NCI-H82 treated with DMSO at 0.1 percent for 48 hours (cell line): ENCODE data around the gene MYBBP1A.

ENCODE experiments used
- DNase-seq: peaks from one replicate; lab custom pipeline; 2025; ENCODE audit not compliant: unreplicated experiment; lab: John Stamatoyannopoulos, UW

MYBBP1A gene

DNA sequence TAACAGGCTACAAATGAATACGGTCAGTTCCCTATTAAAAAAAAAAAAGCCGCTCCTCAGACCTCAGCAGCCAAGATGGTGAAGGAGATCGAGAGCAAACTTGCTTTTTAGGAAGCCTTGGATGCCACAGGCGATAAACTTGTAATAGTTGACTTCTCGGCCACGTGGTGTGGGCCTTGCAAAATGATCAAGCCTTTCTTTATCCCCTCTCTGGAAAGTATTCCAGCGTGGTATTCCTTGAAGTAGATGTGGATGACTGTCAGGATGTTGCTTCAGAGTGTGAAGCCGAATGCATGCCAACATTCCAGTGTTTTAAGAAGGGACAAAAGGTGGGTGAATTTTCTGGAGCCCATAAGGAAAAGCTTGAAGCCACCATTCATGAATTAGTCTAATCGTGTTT lies 16.9 kb upstream of the MYBBP1A start:
- no peak for DNase-seq

DNA sequence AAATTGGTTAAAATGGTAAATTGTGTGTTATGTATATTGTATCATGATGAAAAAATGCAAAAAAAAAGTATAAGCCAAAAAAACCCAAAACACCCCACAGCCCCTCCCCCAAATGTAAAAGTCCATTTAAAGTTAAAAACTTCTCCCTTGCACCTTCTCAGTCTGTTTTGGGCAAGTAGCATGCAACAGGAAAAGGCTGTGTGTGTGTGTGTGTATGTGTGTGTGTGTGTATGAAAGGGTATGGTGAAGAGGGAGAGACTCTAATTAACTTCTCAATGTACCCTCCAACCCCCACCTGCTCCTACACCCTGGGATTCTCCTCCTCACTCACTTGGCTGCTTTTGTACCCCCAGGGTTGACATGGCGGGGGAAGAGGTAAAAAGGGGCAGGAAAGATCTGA lies 14.4 kb upstream of the MYBBP1A start:
- DNase-seq, result no peak

DNA sequence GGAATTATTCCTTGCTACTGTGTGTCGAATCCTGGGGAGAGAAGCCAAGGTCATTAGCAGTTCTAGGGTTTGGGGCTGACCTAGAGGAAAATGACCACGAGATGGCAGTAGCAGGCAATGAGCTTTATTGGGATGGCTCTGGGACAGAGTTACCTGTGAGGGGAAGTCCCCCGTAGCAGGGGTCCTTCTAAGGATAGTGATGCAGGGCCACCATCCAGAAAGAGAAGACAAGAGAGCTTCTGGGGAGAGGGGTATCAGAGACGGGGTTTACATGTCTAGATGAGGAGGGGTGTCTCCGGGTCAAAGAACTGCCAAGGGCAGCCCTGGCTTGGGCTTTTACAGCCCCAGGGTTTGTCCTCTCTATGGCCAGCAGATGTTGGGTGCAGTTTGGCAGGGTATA lies 11.6 kb upstream of the MYBBP1A start:
- DNase-seq, result peak; percentile 73

DNA sequence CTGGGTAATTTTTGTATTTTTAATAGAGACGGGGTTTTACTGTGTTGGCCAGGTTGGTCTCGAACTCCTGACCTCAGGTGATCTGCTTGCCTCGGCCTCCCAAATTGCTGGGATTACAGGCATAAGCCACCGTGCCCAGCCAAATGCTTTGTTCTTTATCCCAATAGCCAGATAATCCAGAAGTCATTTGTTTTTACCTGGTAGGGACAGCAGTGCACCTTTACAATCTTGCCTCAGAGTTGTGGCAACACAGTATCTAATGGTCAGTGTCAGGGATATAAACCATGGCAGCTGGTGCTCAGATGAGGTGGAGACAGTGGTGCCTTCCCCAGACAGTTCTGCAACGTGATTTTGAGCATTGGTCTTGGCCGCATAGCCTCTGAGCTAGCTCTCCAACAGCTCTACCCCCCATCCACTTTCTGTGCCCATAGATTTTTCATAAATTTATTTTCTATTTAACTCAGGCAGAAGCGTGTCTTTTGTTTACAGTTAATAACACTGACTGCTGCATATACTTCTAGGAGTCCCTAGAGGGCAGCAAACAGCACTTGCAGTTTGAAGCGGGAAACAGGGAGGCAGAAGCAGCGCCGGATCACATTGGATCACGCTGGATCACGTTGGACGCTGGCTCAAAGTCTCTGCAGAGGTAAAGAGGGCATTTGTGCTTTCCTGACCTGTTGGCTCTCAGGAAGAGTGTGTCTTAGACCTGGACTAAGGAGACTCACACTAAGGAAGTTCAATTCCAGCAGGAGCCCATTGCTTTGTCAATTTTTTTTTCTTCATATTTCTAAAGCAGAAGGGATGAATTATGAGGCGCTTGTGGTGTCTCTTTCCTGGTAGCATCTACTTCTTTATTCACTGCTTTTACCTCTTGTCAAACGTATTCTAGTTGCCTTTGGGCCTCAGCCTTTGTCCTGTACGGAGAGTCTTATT lies 10.3 kb upstream of the MYBBP1A start:
- DNase-seq, result peak; percentile 79

DNA sequence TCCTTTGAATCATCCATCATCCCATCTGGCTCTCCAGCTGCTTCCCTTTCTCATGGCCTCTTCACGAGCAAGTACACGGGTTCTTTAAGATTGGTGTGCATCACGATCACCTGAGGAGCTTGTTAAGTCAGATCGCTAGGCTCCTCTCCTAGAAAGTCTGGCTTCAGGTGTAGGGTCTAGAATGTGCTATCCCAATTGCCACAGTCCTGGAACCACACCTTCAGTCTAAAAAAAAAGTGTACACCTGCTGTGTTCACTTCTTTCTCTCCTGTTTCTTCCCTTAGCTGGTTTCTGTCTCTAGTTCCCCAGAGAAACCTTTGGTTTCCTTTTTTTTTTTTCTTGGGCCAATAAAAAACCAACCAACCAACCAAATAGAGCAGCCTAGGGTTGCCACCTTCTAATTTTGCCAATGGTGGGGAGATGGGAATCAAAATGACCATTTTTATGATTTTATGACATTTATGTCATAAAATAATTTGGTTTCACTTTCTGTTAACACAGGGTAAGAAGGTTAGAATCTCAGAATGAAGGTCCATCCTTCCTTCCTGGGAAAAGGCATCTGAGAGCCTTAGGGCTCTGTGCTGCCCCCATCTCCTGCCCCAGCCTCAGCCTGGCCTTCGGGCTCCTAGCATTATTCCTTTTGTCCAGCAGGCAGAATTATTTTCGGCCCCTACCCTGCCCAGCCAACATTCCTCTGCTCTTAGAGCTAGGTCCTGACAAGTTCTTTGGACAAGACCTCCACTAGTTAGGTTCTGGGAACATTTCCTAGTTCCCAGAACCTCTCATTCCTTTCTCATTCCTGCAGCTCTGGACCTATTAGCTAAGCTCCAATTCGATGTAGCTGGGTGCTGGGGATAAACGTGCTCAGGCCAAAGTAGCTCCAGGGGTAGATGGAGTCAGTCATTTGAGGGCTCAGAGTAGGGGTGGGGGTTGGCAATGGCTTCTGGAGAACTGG lies 7.1 kb upstream of the MYBBP1A start:
- DNase-seq, result no peak

DNA sequence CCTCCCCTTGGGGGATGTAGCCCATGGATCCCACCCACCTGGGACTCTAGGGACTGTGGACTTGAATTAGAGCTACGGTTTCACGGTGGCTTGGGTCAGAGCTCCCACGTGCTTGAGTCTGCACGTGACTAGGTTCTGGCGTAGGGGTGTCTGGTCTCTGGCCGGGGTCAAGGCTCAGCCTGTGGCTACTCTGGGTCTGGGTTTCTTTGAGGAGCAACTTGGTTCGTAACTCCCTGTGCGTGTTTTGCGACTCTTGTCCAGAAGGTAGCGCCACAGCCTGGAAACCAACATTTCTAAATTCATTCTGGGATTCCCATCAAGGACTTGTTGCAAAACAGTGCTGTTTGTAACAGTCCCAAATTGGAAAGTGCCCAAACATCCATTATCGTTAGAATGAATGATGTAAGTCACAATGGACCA lies 5.7 kb upstream of the MYBBP1A start:
- DNase-seq, result no peak

DNA sequence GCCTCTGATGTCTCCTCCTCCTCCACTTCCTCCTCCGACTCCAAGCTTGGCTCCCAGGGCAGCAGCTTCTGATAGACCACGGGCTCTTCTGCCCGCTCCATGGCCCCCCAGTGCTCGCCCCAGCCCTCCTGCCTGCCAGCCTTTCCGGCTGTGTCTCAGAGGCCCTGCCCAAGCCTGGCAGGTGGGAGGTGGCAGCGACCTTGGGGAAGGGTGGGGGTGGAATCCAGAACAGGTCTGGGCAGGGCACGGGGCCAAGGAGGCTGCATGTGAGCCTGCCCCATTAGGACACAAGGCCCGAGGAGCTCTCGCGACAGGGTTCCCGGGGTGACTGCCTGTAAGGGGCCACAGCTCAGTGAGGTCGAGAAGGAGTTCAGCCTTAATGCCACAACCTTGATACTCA lies 5.2 kb upstream of the MYBBP1A start, which contains the start of gene GGT6:
Gene GGT6, minus strand, starts transcription at position 157 of the 400 bp plus-strand sequence. Its CDS starts 56 bp downstream, at position 101.
- DNase-seq, result no peak

DNA sequence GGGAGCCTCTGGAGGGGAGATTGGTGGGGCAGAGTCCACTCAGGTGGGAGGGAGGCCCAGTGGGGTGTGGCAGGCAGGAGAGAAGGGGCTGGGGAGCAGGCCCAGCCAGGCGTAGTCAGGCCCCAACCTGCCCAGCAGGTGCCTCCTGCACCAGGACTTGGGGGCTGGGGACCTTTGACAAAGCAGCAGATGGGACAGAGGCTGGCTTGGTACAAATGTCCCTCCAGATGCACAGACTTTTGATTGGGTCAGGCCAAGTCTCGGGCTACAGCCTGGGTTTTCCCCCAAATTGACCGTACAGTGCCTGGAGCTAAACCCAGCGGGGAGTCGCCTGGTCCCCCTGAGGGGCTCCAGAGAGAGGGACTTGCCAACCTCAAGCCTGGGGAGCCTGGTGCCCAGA lies 4.8 kb upstream of the MYBBP1A start:
- no peak for DNase-seq

DNA sequence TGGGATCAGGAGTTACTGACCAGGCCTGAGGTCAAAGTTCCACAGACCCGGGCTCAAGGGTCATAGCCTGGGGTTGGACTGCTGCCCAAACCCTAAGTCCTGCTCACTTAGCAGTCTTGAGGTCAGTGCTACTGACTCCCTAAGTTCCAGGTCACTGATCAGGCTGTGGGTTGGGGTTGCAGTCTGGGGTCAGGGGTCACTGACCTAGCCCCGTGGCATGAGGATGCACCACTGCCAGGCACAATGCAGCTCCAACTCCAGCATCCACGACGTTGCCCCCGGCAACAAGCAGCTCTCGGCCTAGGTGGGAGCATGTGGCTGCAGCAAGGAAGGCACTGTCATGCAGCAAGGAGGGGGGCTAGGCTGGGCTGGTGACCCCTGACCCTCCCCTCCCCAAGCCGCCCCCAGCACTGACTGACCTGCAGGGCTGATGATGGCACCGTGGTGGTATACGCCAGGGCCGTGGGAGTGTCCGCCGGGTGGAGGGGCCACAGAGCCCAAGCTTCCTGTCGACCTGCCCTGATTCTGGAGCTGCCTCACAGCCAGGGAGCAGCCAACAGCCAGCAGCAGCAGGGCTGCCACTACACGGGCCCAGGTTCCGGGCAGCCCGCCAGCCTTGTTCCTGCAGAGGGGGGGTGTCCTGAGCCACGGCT lies 4.1 kb upstream of the MYBBP1A start:
- no peak for DNase-seq

DNA sequence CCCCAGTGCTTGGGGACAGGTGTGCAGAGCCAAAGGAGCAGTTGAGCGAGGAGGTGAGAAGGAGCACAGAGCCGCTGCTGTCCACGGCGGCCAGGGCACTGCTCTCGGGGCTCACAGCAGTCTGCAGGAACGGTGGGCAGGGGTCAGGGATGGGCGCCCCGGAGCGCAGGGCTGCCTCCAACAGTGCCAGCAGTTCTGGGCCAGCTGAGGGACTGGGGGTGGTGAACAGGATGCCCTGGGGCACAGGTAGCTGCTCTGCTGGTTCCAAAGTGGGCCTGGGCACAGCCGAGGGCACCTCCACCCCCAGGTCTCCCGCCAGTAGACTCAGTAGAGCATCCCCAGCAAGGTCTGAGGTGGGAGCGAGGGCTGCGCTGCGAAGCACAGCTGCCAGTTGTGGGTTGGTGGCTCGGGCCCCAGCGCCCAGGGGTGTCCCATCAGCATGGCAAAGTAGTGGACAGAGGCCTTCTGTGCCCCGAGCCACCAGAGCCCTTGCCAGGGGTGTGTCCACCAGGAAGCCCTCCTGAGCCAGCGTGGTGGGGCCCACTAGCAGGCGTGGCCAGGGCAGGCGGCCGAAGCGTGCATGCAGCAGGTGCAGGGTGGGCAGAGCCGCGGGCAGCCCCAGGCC lies 3.3 kb upstream of the MYBBP1A start:
- DNase-seq, result no peak

DNA sequence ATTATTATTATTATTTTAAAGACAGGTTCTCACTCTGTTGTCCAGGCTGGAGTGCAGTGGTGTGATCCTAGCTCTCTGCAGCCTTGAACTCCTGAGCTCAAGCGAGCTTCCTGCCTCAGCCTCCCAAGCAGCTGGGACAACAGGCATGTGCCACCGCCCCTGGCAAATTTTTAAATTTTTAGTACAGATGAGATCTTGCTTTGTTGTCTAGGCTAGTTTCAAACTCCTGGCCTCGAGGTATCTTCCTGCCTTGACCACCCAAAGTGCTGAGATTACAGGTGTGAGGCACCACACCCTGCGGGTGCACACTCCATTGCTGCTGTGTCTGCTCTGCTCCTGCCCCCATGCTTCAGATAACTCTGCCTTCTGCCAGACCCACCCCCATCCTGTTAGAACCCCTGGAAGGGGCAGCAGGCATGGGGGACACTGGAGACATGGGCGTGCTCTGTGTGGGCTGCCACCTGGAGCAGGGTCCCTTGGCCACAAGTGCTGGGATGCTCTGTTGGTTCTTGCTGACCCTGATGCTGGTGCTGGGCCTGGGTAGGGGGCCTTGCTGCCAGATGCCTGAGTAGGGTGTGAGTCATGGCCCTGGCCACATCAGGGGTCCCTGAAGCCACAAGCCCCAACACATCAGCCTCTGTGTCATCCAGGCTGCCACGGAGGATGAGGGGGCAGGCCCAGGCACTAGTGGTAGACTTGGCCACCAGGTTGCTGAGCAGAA lies 2.6 kb upstream of the MYBBP1A start:
- DNase-seq, result no peak

DNA sequence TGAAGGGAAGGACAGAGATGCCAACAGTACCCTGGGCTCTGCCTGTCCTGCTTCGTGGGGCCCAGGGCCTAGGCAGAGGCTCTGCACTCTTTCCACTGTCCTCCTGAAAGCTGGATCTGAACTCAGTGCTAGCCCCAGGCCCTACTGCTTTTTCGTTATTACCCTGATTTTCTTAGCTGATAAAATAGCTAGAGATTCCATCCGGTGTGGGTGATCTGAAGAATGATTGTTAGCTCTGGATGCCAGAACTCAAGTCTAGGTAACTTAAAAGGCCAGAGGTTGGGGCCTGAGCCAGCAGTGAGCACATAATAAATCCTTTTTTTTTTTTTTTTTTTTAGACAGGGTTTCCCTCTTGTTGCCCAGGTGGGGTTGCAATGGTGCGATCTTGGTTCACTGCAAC lies 1.8 kb upstream of the MYBBP1A start:
- no peak for DNase-seq

DNA sequence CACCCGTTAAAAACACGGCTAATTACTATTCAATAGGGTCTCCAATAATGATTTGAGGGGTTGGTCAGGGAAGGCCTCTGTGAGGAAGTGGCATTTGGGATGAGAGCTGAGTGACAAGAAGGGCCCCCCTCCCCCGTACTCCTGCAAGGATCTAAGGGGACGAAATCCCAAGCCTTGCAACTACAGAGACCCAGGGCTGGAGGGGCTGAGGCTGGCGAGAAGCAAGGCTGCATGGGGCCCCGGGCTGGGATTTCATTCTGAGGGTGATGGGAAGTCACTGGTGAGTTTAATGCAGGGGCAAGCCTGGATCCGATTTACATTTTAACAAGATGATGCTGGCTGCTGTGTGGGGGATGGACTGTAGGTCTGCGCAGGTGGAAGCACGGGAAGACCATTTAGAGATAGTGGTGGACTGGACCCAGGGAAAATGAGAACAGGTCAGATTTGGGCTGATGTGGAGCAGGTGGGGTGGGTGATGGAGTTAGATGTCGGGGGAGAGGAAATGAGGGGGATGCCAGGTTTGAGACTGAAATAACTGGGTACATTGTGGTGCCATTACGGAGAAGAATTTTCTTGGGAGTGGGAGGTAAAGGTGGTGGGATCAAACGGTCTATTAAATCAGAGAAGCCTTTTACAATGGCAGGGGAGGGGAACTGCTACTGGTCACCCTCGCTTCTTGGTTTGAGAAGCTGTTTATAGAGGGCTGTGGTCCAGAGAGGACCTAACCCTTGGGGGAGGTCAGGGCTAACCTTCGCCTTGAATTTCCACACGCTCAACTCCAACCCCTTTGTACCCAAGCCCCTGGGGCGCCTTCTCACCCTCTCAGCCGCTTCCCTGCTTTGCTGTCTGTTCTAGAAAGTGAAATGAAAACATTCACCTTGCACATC lies 932 bp upstream of the MYBBP1A start:
- DNase-seq, result peak; percentile 58

DNA sequence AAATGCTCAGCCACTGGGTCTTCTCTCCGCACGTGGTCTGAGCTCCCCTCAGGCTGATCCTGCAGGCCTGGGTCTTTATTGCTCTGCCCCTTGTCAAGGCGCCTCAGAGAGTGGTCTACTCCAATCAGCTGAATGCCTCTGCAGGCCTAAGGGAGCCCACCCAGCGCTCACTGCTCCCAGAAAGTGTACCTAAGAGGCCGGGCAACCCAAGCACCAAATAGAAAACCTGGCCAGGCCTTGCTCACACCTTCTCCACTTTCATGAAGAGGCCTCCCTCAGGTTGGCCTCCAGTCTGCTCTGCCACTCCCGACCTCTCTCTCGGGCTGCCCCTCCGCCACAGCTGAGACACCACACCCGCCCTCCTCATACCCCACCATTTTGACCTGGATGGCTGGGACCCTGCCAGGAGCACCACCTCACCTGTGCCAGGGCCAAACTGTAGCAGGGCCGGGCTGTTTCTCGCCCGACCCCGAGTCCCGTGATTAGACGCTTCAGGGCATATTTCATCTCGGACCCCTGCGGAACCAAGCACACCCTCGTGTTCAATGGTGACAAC lies 665 bp downstream of the MYBBP1A start:
- DNase-seq, result no peak

DNA sequence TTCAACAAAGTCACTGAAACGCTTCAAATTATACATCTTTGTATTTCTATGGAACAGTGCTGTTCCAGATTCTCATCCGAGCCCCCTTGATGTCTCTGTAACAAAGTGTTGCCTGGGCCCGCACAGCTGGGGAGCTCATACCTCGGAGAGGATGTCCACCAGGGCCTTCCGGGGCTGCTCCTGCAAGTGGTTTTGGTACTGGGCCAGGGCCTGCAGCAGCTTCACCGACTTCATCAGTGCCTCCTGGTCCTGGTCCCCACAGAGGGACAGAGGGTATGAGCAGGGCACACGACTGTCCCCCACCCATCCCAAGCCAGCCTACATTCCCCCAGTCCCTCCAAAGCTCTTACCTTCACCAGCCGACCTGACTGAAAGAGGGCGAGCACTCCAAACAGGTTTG lies 1.5 kb downstream of the MYBBP1A start:
- no peak for DNase-seq

DNA sequence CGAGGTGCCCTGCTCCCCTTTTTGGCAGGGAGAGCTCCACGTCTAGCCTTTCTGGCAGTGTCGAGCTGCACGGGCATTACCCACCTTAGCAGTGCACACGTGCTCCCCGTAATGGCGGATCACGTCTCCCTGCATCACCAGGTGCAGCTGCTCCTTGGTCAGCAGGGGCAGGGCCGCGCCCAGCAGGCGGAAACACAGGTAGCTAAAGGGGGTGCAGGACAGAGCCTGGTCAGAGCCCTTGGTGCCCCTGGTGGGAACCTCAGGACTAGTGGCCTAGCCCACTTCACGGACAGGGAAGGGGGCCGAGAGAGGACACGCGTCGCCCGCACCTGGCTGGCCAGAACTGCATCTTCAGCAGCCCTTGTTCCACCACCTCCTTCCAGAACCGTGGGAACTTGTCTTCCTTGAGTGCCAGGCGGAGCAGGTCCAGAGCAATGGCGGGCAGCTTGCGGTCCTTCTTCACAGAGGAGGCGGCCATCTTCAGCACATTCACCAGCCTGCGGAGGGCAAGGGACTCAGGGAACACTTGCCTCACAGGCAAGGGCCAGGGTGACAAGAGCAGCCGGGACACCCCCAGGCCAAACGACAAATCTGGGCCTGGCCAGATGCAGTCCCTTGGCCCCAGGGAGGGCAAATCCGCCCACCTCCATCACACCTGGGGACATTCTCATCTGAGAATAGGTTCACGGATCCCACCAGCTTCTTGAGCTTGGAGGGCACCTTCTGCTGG lies 3.2 kb downstream of the MYBBP1A start:
- DNase-seq, result no peak

DNA sequence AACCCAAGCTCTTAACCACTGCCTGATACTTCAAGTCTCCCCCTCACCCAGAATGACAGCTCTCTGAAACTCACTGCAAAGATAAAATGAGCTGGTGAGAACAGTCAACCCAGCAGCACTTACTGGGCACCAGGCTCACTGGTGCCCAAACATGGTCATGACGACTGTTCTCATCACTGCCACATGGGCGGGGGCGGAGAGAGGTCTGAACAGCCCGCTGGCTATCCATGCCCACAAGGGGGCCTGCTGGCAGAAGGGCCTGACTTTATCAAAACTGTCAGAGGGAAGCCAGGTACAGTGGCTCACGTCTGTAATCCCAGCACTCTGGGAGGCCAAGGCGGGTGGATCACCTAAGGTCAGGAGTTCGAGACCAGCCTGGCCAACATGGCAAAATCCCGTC lies 4.0 kb downstream of the MYBBP1A start:
- DNase-seq, result no peak

DNA sequence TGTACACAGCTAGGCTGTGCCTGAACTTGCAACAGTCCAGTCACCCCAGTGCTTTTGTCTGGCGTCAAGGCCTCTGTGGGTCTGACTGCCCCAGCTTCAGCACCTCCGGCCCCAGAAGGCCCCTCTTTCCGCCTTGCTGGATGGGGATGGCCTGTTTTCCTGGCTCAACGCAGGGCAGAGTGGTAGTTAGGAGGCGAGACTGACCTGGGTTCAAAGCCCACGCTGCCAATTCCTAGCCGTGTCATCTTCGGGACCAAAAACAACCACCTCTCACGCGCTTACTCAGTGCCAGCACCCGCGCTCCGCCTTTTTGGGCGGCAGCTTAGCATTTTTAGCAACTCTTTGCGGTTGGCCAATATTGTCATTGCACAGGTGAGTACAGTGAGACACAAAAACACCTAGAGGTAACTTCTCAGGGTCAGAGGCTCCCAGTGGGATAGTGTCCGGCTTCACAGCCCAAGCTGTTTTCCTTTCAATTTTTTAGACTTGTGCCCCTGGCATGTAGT lies 4.6 kb downstream of the MYBBP1A start:
- no peak for DNase-seq
